ENCODE results near the gene AIFM2.

Gene AIFM2

GRCh38 chr10:70169649-70170364 lies 37.2 kb upstream of the AIFM2 start:
- Histone ChIP-seq H3K4me3 (replicated peaks; ENCODE audit: low read depth, low read length) (peak overlapping the region; percentile 98), H3K36me3 (ENCODE audit: control insufficient read depth, insufficient read depth, low read length) (peaks cover 4% of the 10 kb centered on the region), H3K27me3 (replicated peaks; ENCODE audit: control insufficient read depth, insufficient read depth, low read length) (no peaks in the 10 kb centered on the region)
- TF ChIP-seq CTCF (IDR thresholded peaks at IDR 0.05; ENCODE audit: insufficient read depth, low read length, poor library complexity, severe bottlenecking) = no peak
- DNase-seq (ENCODE audit: extremely low read depth, insufficient read length) = no peak

GRCh38 chr10:70169011-70169410 lies 36.4 kb upstream of the AIFM2 start:
- DNase-seq (ENCODE audit: extremely low read depth, insufficient read length) = no peak
- Histone ChIP-seq H3K4me3 (replicated peaks; ENCODE audit: low read depth, low read length) (peak overlapping the region; percentile 98), H3K36me3 (ENCODE audit: control insufficient read depth, insufficient read depth, low read length) (peaks cover 4% of the 10 kb centered on the region), H3K27me3 (replicated peaks; ENCODE audit: control insufficient read depth, insufficient read depth, low read length) (no peaks in the 10 kb centered on the region)
- no peak for TF ChIP-seq CTCF (IDR thresholded peaks at IDR 0.05; ENCODE audit: insufficient read depth, low read length, poor library complexity, severe bottlenecking)

- H3K4me3 ChIP-seq (replicated peaks; ENCODE audit: low read depth, low read length) = no peak overlapping the region
- peaks cover 4% of the 10 kb centered on the region for H3K36me3 ChIP-seq (ENCODE audit: control insufficient read depth, insufficient read depth, low read length)
Observed at GRCh38 chr10:70167246-70167645, 34.6 kb upstream of the AIFM2 start.

GRCh38 chr10:70166394-70166793 lies 33.8 kb upstream of the AIFM2 start:
- Histone ChIP-seq H3K27me3 (replicated peaks; ENCODE audit: control insufficient read depth, insufficient read depth, low read length) (no peaks in the 10 kb centered on the region), H3K4me3 (replicated peaks; ENCODE audit: low read depth, low read length) (no peak overlapping the region), H3K36me3 (ENCODE audit: control insufficient read depth, insufficient read depth, low read length) (peaks cover 4% of the 10 kb centered on the region)
- no peak for DNase-seq (ENCODE audit: extremely low read depth, insufficient read length)
- no peak for TF ChIP-seq CTCF (IDR thresholded peaks at IDR 0.05; ENCODE audit: insufficient read depth, low read length, poor library complexity, severe bottlenecking)

More at GRCh38 chr10:70167246-70167645, 34.6 kb upstream of the AIFM2 start:
- DNase-seq (ENCODE audit: extremely low read depth, insufficient read length) = no peak
- no peak for TF ChIP-seq CTCF (IDR thresholded peaks at IDR 0.05; ENCODE audit: insufficient read depth, low read length, poor library complexity, severe bottlenecking)
- no peaks in the 10 kb centered on the region for H3K27me3 ChIP-seq (replicated peaks; ENCODE audit: control insufficient read depth, insufficient read depth, low read length)

GRCh38 chr10:70164163-70164562 lies 31.5 kb upstream of the AIFM2 start:
- H3K27me3 ChIP-seq (replicated peaks; ENCODE audit: control insufficient read depth, insufficient read depth, low read length) = no peaks in the 10 kb centered on the region
- TF ChIP-seq CTCF (IDR thresholded peaks at IDR 0.05; ENCODE audit: insufficient read depth, low read length, poor library complexity, severe bottlenecking) = no peak
- H3K36me3 ChIP-seq (ENCODE audit: control insufficient read depth, insufficient read depth, low read length) = peaks cover 5% of the 10 kb centered on the region
- H3K4me3 ChIP-seq (replicated peaks; ENCODE audit: low read depth, low read length) = no peak overlapping the region
- DNase-seq (ENCODE audit: extremely low read depth, insufficient read length) = no peak
